Measurements from ENCODE around the gene WDTC1.
A peak's percentile ranks its signal among the peaks of the same experiment; 100 is the strongest.

The WDTC1 gene

GRCh38 chr1:27356277-27356618, 121.8 kb downstream of the WDTC1 start:
- DNase-seq (ENCODE audit: low spot score) = no peak

- no peak for DNase-seq (ENCODE audit: low spot score)
These were observed 122.3 kb downstream of the WDTC1 start for GRCh38 chr1:27356619-27357280.

GRCh38 chr1:27357281-27358037, 123.0 kb downstream of the WDTC1 start:
- peak; percentile 49 for DNase-seq (ENCODE audit: low spot score)

All from RKO (cell line).